GM19452 (cell line): ENCODE results near the gene MYO1D.
A peak's percentile ranks its signal among the peaks of the same experiment; 100 is the strongest.
"Not testable (repeated sequence)": the region's sequence is repeated elsewhere in the genome, so short reads cannot be mapped to it uniquely, and the experiment has no call there.

ENCODE experiments used
- ATAC-seq: cut with Tn5 transposase; IDR thresholded peaks from one replicate; pipeline ENCODE4 v1.9.1; 2021; ENCODE audit not compliant: unreplicated experiment

MYO1D gene

DNA sequence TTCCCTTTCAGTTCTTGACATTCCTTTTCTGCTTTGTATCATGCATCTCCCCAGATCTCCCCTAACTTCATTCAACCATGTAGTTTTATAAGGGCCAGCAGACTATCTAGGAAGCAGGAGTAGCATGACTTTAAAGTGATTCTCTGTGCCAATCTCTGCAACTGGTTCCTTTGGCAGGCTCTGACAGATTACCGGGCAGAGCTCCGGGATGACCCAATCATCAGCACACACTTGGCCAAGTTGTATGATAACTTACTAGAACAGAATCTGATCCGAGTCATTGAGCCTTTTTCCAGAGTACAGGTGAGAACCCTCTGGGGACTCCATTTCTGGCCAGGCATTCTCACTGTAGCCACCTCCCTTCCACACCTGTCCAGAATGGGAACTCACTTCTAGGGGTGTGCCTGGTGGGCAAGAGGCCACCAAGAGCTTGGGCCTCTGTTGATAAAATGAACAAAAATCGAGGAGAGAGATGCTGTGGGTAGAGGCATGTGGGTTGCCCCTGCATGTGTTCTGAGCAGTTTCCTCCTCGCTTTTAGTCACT is 397.8 kb downstream of the MYO1D start:
- no peak for ATAC-seq

DNA sequence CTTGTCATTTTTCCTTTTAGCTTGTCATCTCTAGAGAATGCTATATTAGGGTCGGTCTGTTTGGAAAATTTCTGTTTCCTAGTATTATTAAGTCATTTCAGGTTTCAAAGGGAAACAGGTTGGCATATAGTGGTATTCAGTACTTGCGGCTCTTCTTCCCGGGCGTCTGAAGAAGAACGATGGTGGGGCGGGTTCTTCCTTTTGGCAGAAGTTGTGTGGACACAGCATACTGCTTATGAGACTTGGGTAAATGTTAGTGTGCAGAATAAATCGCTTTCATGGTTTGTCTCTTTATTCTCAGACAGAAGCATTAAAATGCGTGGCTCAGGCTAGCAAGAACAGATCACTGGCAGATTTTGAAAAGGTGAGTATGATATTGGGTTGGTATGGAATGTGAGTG is 399.7 kb downstream of the MYO1D start:
- no peak for ATAC-seq

DNA sequence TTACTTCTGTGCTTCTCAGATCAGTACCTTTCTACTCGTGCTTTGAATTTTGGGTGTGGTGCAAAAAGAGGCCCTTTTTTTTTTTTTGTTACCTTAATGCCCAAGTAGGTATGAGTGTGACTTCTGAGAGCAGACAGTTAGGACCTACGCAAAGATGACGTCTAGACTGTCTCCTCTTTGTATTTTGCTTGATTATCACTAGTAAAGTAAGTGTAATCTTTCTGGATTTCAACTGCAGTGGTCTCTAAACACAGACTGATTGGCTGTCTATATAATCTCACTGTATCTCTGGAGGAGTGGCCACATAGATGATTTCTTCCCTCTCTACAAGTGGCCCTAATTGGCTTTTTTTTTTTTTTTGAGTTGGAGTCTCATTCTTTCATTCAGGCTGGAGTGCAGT is 401.7 kb downstream of the MYO1D start:
- ATAC-seq, result no peak

DNA sequence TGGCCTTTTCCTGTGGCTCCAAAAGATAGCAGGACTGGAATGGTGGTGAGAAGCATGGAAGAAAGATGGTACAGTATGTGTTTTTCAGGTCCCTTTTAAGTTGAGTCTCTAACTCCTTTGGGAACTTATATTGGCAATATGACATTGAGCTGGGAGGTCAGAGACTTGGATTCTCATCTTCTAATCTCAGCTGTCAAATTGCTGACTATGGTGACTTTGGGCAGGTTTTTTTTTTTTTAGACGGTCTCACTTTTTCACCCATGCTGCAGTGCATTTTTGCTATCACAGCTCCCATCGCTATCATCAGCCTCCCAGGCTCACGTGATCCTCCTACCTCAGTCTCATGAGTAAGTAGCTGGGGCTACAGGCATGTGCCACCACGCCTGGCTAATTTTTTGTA is 405.3 kb downstream of the MYO1D start:
- no peak for ATAC-seq

DNA sequence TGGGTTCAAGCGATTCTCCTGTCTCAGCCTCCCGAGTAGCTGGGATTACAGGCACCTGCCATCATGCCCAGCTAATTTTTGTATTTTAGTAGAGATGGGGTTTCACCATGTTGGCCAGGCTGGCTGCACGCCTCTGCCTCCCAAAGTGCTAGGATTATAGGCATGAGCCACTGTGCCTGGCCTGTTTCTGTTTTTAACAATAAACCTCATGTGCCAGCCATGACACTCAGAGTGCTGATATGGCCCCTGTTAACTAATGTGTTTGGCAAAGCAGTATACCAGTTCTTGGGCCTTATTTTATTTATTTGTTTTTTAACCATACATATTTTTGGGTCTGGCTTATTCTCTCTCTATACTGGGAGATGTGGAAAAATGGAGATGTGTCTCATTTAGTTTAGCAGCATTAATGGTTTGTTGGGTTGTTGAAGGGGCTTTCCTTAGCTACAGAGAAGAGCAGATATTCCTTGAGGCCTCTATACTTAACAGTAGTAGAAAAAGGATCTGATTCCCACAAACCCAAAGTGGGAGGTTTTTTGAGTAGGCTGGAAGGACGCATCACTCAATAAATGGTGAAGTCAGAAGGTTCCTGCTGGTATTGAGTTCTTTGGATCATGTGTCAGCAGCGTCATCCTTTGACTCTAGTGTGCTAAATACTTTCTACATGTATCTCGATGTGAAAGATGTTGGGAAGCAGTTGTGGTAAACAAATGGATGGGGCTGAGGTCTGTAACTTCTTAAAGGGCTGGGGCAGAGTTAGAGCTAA is 406.3 kb downstream of the MYO1D start:
- ATAC-seq, result no peak

DNA sequence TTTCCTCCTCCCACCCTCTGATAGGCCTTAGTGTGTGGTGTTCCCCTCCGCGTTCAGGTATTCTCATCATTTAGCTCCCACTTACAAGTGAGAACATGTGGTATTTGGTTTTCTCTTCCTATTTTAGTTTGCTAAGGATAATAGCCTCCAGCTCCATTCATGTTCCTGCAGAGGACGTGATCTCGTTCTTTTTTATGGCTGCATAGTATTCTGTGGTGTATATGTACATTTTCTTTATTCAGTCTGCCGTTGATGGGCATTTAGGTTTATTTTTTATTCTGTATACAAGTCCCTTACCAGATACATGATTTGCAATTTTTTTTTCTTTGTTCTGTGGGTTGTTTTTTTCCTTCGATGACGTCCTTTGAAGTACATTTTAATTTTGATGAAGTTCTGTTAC is 409.0 kb downstream of the MYO1D start:
- ATAC-seq, result no peak

DNA sequence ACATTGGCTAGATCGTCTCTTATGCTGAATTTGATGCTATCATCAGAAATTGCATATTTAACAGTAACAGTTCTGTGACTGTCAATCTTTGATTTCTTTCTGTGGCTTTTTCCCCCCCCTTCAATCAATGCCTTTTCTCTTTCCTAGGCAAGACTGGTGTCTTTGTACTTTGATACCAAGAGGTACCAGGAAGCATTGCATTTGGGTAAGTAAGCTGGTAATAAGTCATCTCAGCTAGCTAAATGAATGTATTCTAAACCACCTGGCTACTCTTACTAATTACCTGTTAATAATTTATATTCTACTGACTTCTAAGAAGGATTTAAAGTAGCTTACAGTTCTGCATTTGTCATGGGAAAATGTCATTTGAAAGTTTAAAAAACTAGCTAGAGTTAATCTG is 412.6 kb downstream of the MYO1D start:
- ATAC-seq, result no peak

DNA sequence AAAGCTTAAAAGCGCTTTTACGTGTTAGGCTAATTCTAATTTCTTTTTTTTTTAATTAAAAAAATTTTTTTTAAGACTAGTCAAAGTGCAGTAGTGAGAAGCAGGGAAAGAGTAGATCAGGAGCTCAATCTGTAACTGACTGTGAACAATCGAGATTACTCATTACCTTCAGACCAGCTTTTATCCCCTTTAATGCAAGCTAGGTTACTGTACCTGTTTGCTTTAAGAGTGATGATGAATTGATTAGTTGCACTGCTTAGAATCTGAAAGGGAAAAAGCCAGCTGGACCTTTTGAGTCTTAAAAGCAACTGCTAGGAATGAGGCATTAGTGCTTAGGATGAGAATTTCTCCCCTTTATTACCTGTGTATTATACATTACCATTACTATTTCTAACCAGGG is 413.6 kb downstream of the MYO1D start:
- no peak for ATAC-seq

DNA sequence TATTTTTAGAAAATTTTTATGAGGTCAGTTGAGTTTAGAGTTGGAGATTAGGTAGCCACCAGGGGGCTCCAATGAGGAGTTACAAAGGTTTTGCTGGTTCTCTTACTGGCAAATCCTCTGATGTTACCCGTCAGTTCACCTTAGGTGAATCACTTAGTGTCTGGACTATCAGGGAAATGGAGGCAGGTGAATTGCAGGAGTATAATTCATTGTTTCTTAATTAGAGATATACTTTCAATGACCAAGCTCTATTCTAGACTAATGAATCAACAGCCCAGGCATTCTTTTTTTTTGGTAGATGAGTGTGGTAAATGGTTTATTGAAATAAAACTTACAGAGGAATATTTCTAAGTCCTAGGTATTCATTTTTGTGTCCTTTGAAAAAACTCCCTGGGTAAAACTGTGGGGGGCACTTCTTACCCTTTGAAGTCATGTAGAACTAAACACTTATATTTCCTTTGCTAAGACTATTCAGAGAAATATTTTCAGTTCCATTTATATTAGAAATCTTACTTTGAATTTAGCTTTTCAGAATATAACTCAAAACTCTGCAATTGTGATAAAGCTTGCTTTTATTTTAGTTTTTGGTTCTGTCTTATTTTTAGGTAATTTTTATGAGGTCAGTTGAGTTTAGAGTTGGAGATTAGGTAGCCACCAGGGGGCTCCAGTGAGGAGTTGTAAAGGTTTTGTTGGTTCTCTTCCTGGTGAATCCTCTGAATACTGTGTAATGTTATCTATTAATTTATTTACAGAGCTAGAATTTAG is 414.9 kb downstream of the MYO1D start:
- ATAC-seq, result no peak

DNA sequence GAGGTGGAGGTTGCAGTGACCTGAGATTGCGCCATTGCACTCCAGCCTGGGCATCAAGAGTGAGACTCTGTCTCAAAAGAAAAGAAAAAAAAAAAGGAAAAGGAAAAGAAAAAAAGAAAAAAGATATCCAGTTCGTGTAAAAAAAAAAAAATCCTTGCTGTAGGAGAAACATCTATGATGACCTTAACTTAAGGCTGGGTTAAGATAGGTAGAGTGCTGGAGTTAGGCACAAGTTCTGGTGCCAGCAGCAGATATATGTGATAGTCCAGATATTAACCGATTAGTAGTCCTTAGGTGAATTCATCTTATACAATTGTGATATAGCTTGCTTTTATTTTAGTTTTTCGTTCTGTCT is 415.4 kb downstream of the MYO1D start:
- ATAC-seq, result no peak

DNA sequence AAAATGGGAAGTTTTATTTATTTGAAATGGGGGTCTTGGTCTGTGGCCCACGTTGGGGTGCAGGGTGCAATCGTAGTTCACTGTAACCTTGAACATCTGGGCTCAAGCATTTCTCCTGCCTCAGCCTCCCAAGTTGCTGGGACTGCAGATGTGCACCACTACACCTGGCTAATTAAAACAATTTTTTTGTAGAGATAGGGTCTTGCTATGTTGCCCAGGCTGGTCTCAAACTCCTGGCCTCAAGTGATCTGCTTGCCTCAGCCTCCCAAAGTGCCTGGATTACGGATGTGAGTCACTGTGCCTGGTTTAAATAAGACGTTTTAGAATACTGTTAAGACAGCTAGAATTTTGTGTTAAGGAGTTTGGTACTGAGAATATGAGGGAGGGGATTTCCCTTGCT is 416.9 kb downstream of the MYO1D start:
- ATAC-seq, result no peak

DNA sequence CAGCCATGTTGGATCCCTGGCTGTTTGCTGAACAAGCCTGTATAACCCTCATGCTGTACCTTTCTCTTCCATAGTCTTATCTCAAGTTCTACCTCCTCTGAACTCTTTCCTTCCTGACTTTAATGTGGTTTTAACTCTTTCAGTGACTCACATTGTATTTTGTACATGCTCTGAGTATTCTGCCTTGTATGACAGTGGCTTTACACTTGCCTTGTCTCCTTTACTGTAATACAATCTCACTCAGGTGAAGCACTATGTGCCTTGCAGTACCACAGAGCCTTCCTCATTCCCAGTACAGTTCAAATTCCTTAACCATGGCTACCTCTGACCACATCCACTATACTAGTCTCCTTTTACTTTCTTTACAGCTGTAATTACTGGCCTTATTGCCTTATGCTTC is 418.6 kb downstream of the MYO1D start:
- ATAC-seq, result no peak

DNA sequence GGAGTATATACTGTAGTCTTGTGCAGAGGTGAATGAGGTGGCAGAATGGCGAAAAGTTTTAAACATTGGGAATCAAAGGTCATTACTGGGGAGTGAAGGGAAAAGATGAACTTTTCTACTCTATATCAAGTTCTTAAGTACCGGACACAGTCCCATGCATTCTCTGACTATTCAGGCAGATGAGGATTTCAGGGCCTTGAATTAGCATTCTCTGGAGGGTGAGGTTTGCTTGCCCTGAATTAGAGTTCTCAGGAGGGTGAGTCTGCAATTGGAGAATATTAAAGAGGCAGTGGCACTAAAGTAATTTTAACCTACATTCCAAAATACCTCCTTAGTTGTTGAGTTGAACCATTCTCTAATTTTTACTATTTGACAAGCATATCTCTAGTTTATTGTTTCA is 423.6 kb downstream of the MYO1D start:
- no peak for ATAC-seq

DNA sequence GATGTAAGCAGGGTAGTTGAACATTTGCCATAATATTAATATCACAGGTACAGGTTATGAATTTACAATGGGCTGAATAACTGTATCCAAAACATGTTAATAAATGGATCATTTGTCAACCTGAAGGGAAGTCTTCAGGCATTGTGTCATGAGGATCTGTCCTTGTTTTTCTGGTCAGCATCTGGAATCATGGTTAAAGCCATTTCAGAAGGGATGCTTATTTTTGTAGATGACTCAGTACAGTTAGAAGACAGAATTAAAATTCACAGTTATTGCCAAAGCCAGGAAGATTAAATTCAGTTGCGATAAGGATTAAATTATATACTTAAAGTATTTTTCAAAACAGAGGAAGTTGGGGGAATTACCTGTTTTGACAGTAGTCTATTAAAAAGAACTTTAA is 424.6 kb downstream of the MYO1D start:
- ATAC-seq, result no peak

DNA sequence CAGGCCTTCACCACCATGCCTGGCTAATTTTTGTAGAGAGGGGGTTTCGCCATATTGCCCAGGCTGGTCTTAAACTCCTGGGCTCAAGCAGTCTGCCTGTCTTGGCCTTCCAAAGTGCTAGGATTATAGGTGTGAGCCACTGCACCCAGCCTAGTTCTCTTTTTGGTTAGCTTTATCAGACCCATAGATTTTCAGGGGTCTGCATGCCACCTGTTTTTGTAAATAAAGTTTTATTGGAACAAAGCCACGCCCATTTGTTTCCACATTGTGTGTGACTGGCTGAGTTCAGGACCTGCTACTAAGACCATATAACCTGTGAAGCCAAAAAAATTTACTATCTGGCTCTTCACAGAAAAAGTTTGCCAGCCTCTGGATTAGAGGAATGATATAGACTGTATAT is 425.0 kb downstream of the MYO1D start:
- no peak for ATAC-seq

DNA sequence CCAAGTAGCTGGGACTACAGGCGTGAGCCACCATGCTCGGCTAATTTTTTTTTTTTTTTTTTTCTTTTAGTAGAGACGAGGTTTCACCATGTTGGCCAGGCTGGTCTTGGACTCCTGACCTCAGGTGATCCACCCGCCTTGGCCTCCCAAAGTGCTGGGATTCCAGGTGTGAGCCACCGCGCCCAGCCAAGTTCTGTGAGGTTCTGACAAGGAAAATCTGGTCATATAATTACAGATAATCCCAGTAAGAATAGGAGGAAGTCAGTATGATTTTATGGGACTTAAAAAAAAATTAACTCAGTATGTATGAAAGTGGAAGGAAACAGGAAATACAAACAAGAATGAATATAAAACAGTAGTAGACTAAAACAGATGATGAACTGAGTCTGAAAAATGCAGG is 426.5 kb downstream of the MYO1D start:
- not testable (repeated sequence) for ATAC-seq

DNA sequence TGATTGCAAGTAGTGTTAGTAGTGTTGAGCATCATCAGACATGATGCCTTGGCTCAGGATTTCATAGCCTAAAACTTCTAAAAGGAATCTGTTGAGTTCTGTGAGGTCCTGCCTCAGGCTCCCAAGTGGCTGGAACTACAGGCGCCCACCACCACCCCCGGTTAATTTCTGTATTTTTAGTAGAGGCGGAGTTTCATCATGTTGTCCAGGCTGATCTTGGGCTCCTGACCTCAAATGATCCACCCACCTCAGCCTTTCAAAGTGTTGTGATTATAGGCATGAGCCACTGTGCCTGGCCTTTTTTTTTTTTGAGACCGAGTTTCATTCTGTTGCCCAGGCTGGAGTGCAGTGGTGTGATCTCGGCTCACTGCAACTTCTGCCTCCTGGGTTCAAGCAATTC is 427.0 kb downstream of the MYO1D start:
- ATAC-seq, result no peak

DNA sequence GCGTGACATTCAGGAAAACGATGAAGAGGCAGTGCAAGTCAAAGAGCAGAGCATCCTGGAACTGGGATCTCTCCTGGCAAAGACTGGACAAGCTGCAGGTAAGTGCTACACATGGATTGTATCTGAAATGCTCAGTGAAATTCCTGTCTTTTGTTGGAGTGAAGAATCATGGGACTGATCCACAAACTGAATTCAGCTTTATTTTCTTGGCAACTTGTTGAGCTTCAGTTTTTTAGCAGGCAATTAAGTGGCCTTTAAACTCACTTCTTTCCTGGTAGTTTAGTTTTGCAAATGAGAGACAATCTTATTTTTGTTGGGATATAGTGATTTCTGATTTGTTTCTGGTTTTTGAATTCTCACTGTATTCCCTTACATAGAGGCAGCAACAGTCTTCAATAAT is 430.0 kb downstream of the MYO1D start:
- ATAC-seq, result no peak

DNA sequence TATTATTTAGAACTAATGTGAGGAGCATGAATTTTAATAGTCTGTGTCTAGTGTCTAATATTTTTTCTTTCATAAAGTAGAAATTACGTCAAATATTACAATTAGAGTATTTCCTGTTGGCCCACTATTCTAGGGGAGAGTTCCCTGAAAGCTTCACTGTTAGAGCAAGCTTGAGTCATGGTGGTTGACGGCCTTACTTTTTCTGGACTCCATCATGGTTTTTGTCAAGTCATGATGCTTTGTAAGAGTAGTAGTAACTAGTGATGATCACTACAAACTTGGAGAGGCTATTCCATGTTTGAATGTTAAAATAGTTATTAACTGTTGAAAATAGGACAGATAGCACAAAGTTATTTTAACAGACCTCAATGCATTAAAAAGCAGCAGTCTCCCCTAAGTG is 431.0 kb downstream of the MYO1D start:
- no peak for ATAC-seq

DNA sequence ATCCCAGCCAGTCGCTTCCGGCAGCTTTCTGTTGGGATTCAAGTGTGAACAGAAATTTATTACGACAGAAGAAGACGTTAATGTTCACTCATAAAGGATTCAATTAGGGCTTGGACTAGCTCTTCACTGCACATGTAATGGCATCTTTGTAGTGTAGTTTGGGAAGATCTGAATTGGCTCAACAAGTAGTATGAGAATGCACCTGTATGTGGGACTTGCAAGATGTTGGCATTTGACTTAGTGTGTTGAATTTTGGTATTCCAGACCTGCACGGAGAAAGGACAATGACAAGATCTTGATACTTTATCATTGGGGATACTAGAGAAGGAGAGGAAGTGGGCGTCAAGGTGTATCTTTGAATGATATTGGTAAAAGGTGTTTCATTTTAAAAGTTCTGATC is 431.4 kb downstream of the MYO1D start:
- no peak for ATAC-seq

DNA sequence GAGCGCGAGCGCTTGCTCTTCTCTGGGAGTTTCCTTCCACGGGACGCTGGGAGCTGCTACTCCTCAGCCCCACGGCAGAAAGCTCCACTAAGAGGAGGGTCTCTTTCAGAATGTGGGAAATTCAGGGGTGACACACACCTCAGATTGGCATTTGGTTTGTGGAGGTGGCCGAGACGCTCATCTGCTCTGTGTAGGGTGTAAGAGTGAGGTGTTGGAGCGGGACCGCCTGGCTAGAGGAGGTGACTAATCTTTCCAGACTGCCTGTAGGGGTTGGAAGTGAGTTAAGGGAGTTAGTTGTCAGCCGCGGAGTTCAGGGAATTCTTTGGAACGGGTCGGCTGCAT is 431.9 kb downstream of the MYO1D start:
- ATAC-seq, result peak; percentile 6

DNA sequence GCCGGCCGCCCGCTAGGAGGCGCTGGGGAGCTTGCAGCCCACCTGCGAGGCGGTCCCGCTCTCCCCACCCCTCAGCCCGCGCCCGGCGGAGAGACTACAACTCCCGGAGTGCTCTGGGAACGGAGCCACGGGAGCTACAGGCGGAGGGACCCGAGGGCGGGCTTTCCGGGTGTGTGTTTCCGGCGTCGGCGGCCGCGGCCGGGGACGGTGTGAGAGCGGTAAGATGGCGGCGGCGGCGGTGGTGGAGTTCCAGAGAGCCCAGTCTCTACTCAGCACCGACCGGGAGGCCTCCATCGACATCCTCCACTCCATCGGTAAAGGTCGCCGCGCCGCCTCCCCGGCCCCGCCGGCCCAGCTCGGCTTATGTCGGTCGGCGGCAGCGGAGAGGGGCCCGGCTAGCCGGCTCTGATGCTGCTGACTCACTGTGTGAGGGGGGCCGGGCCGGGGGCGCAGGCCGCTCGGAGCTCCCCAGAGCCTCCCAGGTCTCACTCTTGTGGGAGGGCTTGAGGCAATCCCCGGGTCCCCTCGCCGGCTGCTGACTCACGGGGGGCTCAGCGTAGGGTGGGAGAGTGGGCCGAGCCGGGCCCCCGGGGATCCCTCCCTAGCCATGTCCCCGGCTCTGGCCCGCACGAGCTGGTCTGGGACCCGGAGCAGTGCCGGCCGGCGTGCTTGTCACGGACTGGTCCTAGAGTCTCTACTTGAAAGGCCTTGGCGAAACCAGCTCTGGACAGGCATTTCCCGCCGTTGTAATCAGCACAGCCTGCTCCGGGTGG is 432.4 kb downstream of the MYO1D start, which contains the start of gene PSMD11:
TSS of gene PSMD11 (plus strand) at position 210 of the 773 bp plus-strand sequence. CDS start at position 224, 14 bp downstream.
- ATAC-seq, result peak; percentile 97
